Right lobe of liver (tissue), 6 donors: Measurements from ENCODE around the gene PIEZO2. TPM values are rescaled to one million over a fixed set of nuclear protein-coding genes. Genes with fewer than 3 reads are reported as not detected.

ENCODE experiments used
- ATAC-seq, 4 donors: fragments of 200-7000 bp; cut with Tn5 transposase; one replicate each; pipeline ENCODE4 v1.9.1; 2020; ENCODE audit warnings: mild to moderate bottlenecking in 4 of 4, moderate library complexity in 4 of 4
- DNase-seq, 3 donors: peaks; one replicate each; pipeline ENCODE4 v3.0.0-alpha.2; 2020
- H3K27ac ChIP-seq, 3 donors: fragments of 200-600 bp; one replicate each; pipeline ENCODE4 v1.8.0; 2022
- H3K27me3 ChIP-seq, 2 donors: fragments of 200-600 bp; one replicate each; pipeline ENCODE4 v1.8.0; 2022
- H3K36me3 ChIP-seq, 4 donors: fragments of 200-600 bp; sonication (generic) in 1 of 4; one replicate each; pipeline versions ENCODE4 v1.5.1 to v1.8.0; 2017 to 2022; ENCODE audit warnings: control low read depth in 1 of 4
- H3K4me1 ChIP-seq, 4 donors: fragments of 200-600 bp; sonication (generic) in 1 of 4; one replicate each; pipeline versions ENCODE4 v1.5.1 to v1.8.0; 2017 to 2022; ENCODE audit warnings: control low read depth in 1 of 4
- H3K4me3 ChIP-seq, 3 donors: fragments of 200-600 bp; one replicate each; pipeline ENCODE4 v1.8.0; 2022
- H3K9me3 ChIP-seq, 4 donors: fragments of 200-600 bp; sonication (generic) in 1 of 4; one replicate each; pipeline versions ENCODE4 v1.5.1 to v1.8.0; 2017 to 2022; ENCODE audit warnings: control low read depth in 1 of 4
- POLR2A ChIP-seq: fragments of 450-650 bp; IDR thresholded peaks from one replicate; pipeline ENCODE4 v1.6.1; 2017; ENCODE audit warnings: antibody characterized with exemption, mild to moderate bottlenecking
- WGBS: methylation state at CpG from one replicate; pipeline ENCODE4 v1.1.6; 2018; ENCODE audit warnings: low coverage, low lambda C conversion rate; ENCODE audit not compliant: insufficient coverage; ENCODE audit errors: missing lambda C conversion rate; 5-methylcytosine and 5-hydroxymethylcytosine counted together
- intact Hi-C, 2 donors: fragments of 100-400 bp; cut with DNase I; formaldehyde crosslinking; loops; one replicate each; pipeline versions ENCODE4 v1.11.2 to v1.14.1; 2022
- total RNA-seq, 6 experiments: library from RNA; depleted of rRNA in 2 of 6; stranded (reverse); fragments of >200 nt in 2 of 6; fragmentation: NEBNext Ultra II Directional in 3 of 6; extraction: Animal tissue kit (Norgen Biotek cat#: 25700) in 3 of 6; gene quantifications; one replicate each; pipeline versions ENCODE4 v1.1.0 to v1.2.4, GENCODE V29; 2016 to 2023
- TF ChIP-seq, protein P1 (sequence below), 4 donors: fragments of 200-600 bp in 3 of 4; fragments of 450-650 bp in 1 of 4; IDR thresholded peaks; one replicate each; pipeline versions ENCODE4 v1.5.1 to v1.8.0; 2016 to 2022; ENCODE audit warnings: antibody characterized with exemption in 4 of 4, mild to moderate bottlenecking in 2 of 4
- donor health status: DM: no; HTN: yes; CAD: no.
- donor health status: DM: no; HTN: no; CAD: no.
- donor health status: DM: no; HTN: no; CAD: no.
- donor health status: DM: no; HTN: yes; CAD: no.
- donor health status: DM: no; HTN: yes; CAD: no.

Gene PIEZO2
- total RNA-seq, 6 experiments from 2014 or later: 6.6 to 16.9 (median 10.1) TPM

DNA sequence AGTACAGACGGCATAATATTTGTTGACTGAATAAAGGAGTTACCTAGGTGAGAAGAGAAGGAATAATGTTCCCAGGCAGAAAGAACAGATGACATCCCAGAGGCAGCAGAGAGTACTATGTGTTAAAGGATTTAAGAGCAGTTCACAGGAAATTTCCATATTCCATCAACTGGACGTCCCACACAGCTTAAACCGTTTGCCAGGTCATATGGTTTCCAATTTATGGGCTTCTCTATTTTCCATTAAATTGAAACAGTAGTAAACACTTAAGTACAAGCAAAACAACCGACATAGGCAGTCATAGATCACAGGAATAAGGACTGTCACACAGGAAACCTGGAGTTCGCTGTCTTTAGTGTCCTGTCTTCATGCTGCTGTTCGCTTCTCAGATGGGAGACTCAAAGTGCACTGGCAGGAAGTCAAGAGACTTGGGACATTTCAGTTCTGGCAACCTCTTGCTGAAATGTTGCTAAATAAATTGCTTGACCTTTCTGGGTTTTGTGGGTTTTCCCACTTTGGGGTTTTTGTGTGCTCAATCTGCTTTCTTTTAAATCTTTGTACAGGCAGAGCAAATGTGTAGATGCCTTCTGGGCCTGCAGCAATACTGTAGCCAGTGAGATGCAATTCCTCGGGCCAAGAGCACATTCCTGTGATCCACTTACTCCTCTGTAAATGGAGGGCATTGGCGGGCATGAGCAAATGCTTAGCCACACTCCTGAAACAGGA lies 5.8 kb upstream of the PIEZO2 start:
- intact Hi-C loops: loop anchor here in 1 of 2 donors (10.0 kb wide), 1 partner anchor 300 kb away; no protein-coding TSS in a partner anchor
- WGBS: 41% methylated on average over 6 of the region's 8 CpGs
- H3K9me3 ChIP-seq: no peaks in the 10 kb centered on the region
- H3K27ac ChIP-seq: peak overlapping the region in 1 of 3 donors; percentile 40
- H3K4me1 ChIP-seq: peaks cover 0 to 18% (median 0%) of the 10 kb centered on the region in 4 donors
- no peaks in the 10 kb centered on the region for H3K27me3 ChIP-seq
- no peak overlapping the region for H3K4me3 ChIP-seq
- DNase-seq (peak in 1 of 3 donors; percentile 64), ATAC-seq (peak; percentile 54 to 79 (median 68))
- TF ChIP-seq POLR2A: no peak
- TF ChIP-seq, protein P1, sequence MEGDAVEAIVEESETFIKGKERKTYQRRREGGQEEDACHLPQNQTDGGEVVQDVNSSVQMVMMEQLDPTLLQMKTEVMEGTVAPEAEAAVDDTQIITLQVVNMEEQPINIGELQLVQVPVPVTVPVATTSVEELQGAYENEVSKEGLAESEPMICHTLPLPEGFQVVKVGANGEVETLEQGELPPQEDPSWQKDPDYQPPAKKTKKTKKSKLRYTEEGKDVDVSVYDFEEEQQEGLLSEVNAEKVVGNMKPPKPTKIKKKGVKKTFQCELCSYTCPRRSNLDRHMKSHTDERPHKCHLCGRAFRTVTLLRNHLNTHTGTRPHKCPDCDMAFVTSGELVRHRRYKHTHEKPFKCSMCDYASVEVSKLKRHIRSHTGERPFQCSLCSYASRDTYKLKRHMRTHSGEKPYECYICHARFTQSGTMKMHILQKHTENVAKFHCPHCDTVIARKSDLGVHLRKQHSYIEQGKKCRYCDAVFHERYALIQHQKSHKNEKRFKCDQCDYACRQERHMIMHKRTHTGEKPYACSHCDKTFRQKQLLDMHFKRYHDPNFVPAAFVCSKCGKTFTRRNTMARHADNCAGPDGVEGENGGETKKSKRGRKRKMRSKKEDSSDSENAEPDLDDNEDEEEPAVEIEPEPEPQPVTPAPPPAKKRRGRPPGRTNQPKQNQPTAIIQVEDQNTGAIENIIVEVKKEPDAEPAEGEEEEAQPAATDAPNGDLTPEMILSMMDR (IDR thresholded peaks at IDR 0.05): no peak
- H3K36me3 ChIP-seq: no peaks in the 10 kb centered on the region

- TF ChIP-seq POLR2A: no peak
- TF ChIP-seq, protein P1 (IDR thresholded peaks at IDR 0.05): peak; percentile 56 to 65 (median 62)
- intact Hi-C loops: loop anchor here in 1 of 2 donors (10.0 kb wide), 1 partner anchor 300 kb away; no protein-coding TSS in a partner anchor
These were observed 5.1 kb upstream of the PIEZO2 start for GRCh38 chr18:11154368-11154989.

GRCh38 chr18:11153097-11153496 lies 3.7 kb upstream of the PIEZO2 start:
- Histone ChIP-seq H3K36me3 (no peaks in the 10 kb centered on the region), H3K9me3 (no peaks in the 10 kb centered on the region), H3K4me1 (peaks cover 0 to 26% (median 0%) of the 10 kb centered on the region in 4 donors), H3K27me3 (no peaks in the 10 kb centered on the region), H3K4me3 (no peak overlapping the region), H3K27ac (no peak overlapping the region)
- intact Hi-C loops: loop anchor here in 1 of 2 donors (10.0 kb wide), 1 partner anchor 298 kb away; no protein-coding TSS in a partner anchor
- ATAC-seq: no peak
- no peak for DNase-seq
- TF ChIP-seq, protein P1 (IDR thresholded peaks at IDR 0.05): no peak
- TF ChIP-seq POLR2A: no peak
- WGBS: 73% methylated on average over 2 of the region's 2 CpGs

More at GRCh38 chr18:11154368-11154989, 5.1 kb upstream of the PIEZO2 start:
- ATAC-seq: peak; percentile 22 to 50 (median 42)
- Histone ChIP-seq H3K27me3 (no peaks in the 10 kb centered on the region), H3K4me3 (no peak overlapping the region), H3K4me1 (peaks cover 0 to 18% (median 0%) of the 10 kb centered on the region in 4 donors), H3K36me3 (no peaks in the 10 kb centered on the region), H3K9me3 (no peaks in the 10 kb centered on the region), H3K27ac (peak overlapping the region in 1 of 3 donors; percentile 40)
- WGBS: 9% methylated on average over 2 of the region's 2 CpGs
- no peak for DNase-seq

DNA sequence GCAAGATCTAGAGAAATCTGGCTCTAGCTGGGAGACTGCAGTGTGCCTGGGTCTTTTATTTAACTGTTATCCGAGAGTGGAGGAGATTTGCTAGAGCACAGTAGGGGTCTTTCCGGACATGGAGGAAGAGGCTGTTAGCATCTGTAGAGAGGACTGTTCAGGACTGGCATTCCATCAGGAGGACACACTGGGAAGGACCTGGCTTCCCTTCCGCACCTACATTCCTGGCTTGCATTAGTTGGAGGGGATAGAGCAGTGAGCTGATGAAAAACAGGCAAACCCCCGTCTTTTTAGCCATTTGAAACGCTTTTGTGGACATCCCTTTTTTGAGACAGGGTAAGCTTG lies 874 bp upstream of the PIEZO2 start:
- no peak for ATAC-seq

More for the DNA sequence above, 874 bp upstream of the PIEZO2 start:
- Histone ChIP-seq H3K27ac (no peak overlapping the region), H3K4me3 (peak overlapping the region in 1 of 3 donors; percentile 73), H3K27me3 (no peaks in the 10 kb centered on the region), H3K36me3 (no peaks in the 10 kb centered on the region), H3K4me1 (peaks cover 0 to 37% (median 3%) of the 10 kb centered on the region in 4 donors), H3K9me3 (no peaks in the 10 kb centered on the region)
- no peak for TF ChIP-seq POLR2A
- DNase-seq: no peak
- whole genome bisulfite sequencing: 82% methylated on average over 4 of the region's 5 CpGs
- intact Hi-C loops: loop anchor here in 1 of 2 donors (10.0 kb wide), 1 partner anchor 295 kb away; no protein-coding TSS in a partner anchor
